Sigmoid colon (tissue), 4 donors: ENCODE measurements around the gene CCDC38.

ENCODE experiments used
- CTCF ChIP-seq, 4 experiments: fragments of 450-650 bp in 3 of 4; fragments of 200-600 bp in 1 of 4; IDR thresholded peaks; one replicate each; pipeline ENCODE4 v1.5.1; 2016 to 2019; ENCODE audit warnings: antibody characterized with exemption in 4 of 4, mild to moderate bottlenecking in 3 of 4, moderate library complexity in 2 of 4
- EP300 ChIP-seq, 4 donors: sonication (generic); formaldehyde crosslinking; IDR thresholded peaks; one replicate each; pipeline ENCODE4 v1.6.1; 2017; ENCODE audit warnings: antibody characterized with exemption in 4 of 4
- POLR2AphosphoS5 ChIP-seq, 4 donors: sonication (generic); formaldehyde crosslinking; IDR thresholded peaks; one replicate each; pipeline ENCODE4 v1.6.1; 2017; ENCODE audit warnings: antibody characterized with exemption in 4 of 4

DNA sequence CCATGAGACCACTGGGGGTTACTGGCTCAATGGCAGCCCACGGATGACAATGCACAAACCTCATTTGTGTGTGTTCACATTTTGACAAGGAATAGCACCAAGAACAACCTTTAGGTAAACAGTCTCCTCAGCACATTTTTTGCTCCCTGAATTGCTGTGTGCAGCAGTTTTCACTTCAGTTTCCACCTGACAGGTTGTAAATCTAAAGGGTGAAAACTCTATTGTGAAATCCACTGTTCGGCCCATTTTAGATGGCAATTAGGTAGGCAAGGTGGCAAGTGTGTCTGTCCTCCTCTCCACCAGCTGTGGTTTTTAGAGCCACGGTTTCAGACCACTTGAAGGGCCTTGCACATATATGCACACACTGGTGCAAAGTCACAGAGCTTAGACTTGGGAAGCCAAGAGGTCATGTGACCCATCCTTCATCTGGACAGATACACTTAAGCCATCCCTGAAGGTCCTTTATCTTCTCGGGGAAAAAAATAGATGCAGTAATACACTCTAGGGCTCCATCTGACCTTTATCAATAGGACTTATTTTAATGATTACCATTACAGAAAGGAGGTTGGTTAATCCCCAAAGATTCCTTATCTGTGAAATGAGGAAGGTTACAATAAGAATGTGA lies 30.5 kb upstream of the CCDC38 start:
- no peak for TF ChIP-seq CTCF (IDR thresholded peaks at IDR 0.05)
- no peak for TF ChIP-seq EP300 (IDR thresholded peaks at IDR 0.05)
- no peak for TF ChIP-seq POLR2AphosphoS5 (IDR thresholded peaks at IDR 0.05)
